Panc1 (cell line): ENCODE measurements around the gene URAD. TPM values are rescaled to one million over a fixed set of nuclear protein-coding genes. Genes with fewer than 3 reads are reported as not detected.

Experiments used
- ATAC-seq: fragments of 200-7000 bp; cut with Tn5 transposase; 2 replicates; pipeline ENCODE4 v1.9.1; 2020; ENCODE audit warnings: mild to moderate bottlenecking, moderate library complexity
- BruUV-seq: library from RNA; stranded (reverse); fragments of 400-500 nt; replicated peaks from 2 replicates; lab custom pipeline; 2021; lab: Mats Ljungman, UMichigan
- CTCF ChIA-PET: fragments of 300-600 bp; sonication (Branson Sonifier 250); formaldehyde crosslinking; loops from one replicate; lab custom pipeline; 2022; ENCODE audit warnings: antibody characterized with exemption; lab: Charles Lee
- POLR2A ChIA-PET: fragments of 300-600 bp; sonication (Branson Sonifier 250); formaldehyde crosslinking; loops from one replicate; lab custom pipeline; 2022; ENCODE audit warnings: antibody characterized with exemption; lab: Charles Lee
- DNase-seq: peaks from one replicate; pipeline ENCODE4 v3.0.0-alpha.2; 2010; ENCODE audit warnings: low read depth, low spot score
- H3K27ac ChIP-seq: 2 replicates; pipeline ENCODE4 v1.5.1; 2011; ENCODE audit warnings: mild to moderate bottlenecking, low read length, inconsistent platforms
- H3K27me3 ChIP-seq: fragments of 200-500 bp; sonication (Bioruptor generic); 2 replicates; pipeline ENCODE4 v1.6.0; 2014; ENCODE audit warnings: low read length, inconsistent platforms; ENCODE audit not compliant: control insufficient read depth, insufficient read depth
- H3K36me3 ChIP-seq: fragments of 200-500 bp; sonication (Bioruptor generic); 2 replicates; pipeline ENCODE4 v1.5.1; 2014; ENCODE audit warnings: inconsistent platforms, mild to moderate bottlenecking, low read length, moderate library complexity; ENCODE audit not compliant: control insufficient read depth, insufficient read depth
- H3K4me1 ChIP-seq: 2 replicates; pipeline ENCODE4 v1.5.1; 2011; ENCODE audit warnings: inconsistent platforms, mild to moderate bottlenecking, low read length, moderate library complexity; ENCODE audit not compliant: control insufficient read depth, insufficient read depth
- H3K4me3 ChIP-seq, 2 experiments: 2 replicates each; pipeline ENCODE4 v1.5.1; 2011 to 2012; ENCODE audit warnings: low read depth in 2 of 2, low read length in 2 of 2, mild to moderate bottlenecking in 2 of 2, inconsistent platforms in 1 of 2, moderate library complexity in 1 of 2
- H3K9me3 ChIP-seq: fragments of 200-500 bp; sonication (Bioruptor generic); 2 replicates; pipeline ENCODE4 v1.5.1; 2014; ENCODE audit warnings: low read depth, mild to moderate bottlenecking, inconsistent platforms, low read length, moderate library complexity; ENCODE audit not compliant: control insufficient read depth, insufficient read depth
- POLR2AphosphoS5 ChIP-seq: IDR thresholded peaks from 2 replicates; pipeline ENCODE4 v1.6.1; 2012; ENCODE audit warnings: mild to moderate bottlenecking, low read depth, low read length, moderate library complexity
- SIN3A ChIP-seq: IDR thresholded peaks from 2 replicates; pipeline ENCODE4 v1.6.1; 2012; ENCODE audit warnings: low read depth, mild to moderate bottlenecking, low read length, moderate library complexity, borderline replicate concordance; ENCODE audit not compliant: insufficient read depth
- TCF7L2 ChIP-seq: IDR thresholded peaks from 2 replicates; pipeline ENCODE4 v1.6.1; 2011; ENCODE audit warnings: mild to moderate bottlenecking, low read depth, low read length, inconsistent platforms
- in situ Hi-C: cut with HindIII; loops from 2 replicates; pipeline ENCODE4 v1.10.0; 2016; ENCODE audit warnings: low sequenced_read_pairs, low pct_unique_long_range_greater_than_20kb
- intact Hi-C: fragments of 100-400 bp; cut with micrococcal nuclease; formaldehyde crosslinking; loops from one replicate; pipeline ENCODE4 v1.10.0; 2022; ENCODE audit not compliant: unreplicated experiment
- total RNA-seq: library from RNA; stranded (reverse); gene quantifications from one replicate; pipeline ENCODE4 v1.2.1, GENCODE V29; 2021; ENCODE audit not compliant: unreplicated experiment
- TF ChIP-seq, protein P1 (sequence below), 2 experiments: IDR thresholded peaks; 2 replicates each; pipeline ENCODE4 v1.6.1; 2011 to 2012; ENCODE audit warnings: low read depth in 2 of 2, control low read depth in 1 of 2, low read length in 1 of 2, mild to moderate bottlenecking in 1 of 2, moderate library complexity in 1 of 2; ENCODE audit not compliant: insufficient read depth in 1 of 2
- TF ChIP-seq, protein P2 (sequence below): fragments of 450-650 bp; IDR thresholded peaks from 2 replicates; pipeline ENCODE4 v1.5.1; 2017; ENCODE audit warnings: mild to moderate bottlenecking

The URAD gene
- total RNA-seq, 1 experiment from 2014 or later: not detected

DNA sequence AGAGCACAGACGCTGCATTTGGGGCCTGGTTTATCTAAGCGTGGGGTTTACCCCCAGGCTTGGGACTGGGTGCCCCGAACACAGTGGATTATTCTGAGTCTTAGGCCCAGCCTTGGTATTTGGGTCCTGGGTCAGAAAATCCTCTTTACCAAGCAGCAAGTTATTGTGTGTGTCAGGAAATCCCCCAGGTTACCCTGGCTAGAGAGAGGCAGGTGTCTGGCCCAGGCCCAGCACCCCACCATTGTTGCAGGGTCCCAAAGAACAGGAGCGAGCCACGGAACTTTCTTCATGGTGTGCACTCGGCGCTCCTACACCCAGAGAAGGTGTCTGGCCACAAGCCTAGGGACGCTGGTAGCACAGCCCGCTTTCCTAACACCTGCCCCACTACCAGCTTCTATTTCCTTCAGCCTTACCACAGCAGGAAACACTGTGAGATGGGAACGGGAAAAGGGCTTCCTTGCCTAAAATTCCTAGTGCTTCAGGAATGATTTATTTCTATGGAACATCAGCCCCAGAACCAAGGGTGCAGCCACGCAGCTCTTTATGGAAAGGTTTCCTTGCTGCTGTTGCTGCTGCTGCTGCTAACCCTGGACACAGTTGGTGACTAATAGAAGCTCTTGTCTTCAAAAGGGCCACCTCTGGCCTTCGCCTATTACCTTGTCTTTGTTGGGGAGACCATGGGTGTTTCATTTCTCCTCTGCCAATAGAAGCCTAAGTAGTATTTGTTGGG, 12.0 kb downstream of the URAD start:
- ChIA-PET POLR2A (interaction anchor here (0.6 to 0.7 kb wide), 2 partner anchors 19 to 1009 kb away, joined by 3 read pairs; no protein-coding TSS in a partner anchor), CTCF (interaction anchor here (0.5 to 0.6 kb wide), 2 partner anchors 9 to 10 kb away, joined by 3 to 4 read pairs; no protein-coding TSS in a partner anchor)
- Histone ChIP-seq H3K4me1 (no peaks in the 10 kb centered on the region), H3K4me3 (no peak overlapping the region), H3K27ac (no peak overlapping the region), H3K27me3 (no peaks in the 10 kb centered on the region), H3K36me3 (no peaks in the 10 kb centered on the region), H3K9me3 (no peaks in the 10 kb centered on the region)
- TF ChIP-seq, protein P1, sequence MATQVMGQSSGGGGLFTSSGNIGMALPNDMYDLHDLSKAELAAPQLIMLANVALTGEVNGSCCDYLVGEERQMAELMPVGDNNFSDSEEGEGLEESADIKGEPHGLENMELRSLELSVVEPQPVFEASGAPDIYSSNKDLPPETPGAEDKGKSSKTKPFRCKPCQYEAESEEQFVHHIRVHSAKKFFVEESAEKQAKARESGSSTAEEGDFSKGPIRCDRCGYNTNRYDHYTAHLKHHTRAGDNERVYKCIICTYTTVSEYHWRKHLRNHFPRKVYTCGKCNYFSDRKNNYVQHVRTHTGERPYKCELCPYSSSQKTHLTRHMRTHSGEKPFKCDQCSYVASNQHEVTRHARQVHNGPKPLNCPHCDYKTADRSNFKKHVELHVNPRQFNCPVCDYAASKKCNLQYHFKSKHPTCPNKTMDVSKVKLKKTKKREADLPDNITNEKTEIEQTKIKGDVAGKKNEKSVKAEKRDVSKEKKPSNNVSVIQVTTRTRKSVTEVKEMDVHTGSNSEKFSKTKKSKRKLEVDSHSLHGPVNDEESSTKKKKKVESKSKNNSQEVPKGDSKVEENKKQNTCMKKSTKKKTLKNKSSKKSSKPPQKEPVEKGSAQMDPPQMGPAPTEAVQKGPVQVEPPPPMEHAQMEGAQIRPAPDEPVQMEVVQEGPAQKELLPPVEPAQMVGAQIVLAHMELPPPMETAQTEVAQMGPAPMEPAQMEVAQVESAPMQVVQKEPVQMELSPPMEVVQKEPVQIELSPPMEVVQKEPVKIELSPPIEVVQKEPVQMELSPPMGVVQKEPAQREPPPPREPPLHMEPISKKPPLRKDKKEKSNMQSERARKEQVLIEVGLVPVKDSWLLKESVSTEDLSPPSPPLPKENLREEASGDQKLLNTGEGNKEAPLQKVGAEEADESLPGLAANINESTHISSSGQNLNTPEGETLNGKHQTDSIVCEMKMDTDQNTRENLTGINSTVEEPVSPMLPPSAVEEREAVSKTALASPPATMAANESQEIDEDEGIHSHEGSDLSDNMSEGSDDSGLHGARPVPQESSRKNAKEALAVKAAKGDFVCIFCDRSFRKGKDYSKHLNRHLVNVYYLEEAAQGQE (IDR thresholded peaks at IDR 0.05; ENCODE audit: insufficient read depth in 1 of 2, low read depth in 2 of 2, low read length in 1 of 2): no peak
- TF ChIP-seq TCF7L2: no peak
- no peak for TF ChIP-seq SIN3A
- no peak for TF ChIP-seq POLR2AphosphoS5
- TF ChIP-seq, protein P2, sequence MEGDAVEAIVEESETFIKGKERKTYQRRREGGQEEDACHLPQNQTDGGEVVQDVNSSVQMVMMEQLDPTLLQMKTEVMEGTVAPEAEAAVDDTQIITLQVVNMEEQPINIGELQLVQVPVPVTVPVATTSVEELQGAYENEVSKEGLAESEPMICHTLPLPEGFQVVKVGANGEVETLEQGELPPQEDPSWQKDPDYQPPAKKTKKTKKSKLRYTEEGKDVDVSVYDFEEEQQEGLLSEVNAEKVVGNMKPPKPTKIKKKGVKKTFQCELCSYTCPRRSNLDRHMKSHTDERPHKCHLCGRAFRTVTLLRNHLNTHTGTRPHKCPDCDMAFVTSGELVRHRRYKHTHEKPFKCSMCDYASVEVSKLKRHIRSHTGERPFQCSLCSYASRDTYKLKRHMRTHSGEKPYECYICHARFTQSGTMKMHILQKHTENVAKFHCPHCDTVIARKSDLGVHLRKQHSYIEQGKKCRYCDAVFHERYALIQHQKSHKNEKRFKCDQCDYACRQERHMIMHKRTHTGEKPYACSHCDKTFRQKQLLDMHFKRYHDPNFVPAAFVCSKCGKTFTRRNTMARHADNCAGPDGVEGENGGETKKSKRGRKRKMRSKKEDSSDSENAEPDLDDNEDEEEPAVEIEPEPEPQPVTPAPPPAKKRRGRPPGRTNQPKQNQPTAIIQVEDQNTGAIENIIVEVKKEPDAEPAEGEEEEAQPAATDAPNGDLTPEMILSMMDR: no peak
- ATAC-seq: no peak
- intact Hi-C loops (no loop called here), in situ Hi-C loops (no loop called here)
- DNase-seq: no peak
- BruUV-seq: no TSS peak

DNA sequence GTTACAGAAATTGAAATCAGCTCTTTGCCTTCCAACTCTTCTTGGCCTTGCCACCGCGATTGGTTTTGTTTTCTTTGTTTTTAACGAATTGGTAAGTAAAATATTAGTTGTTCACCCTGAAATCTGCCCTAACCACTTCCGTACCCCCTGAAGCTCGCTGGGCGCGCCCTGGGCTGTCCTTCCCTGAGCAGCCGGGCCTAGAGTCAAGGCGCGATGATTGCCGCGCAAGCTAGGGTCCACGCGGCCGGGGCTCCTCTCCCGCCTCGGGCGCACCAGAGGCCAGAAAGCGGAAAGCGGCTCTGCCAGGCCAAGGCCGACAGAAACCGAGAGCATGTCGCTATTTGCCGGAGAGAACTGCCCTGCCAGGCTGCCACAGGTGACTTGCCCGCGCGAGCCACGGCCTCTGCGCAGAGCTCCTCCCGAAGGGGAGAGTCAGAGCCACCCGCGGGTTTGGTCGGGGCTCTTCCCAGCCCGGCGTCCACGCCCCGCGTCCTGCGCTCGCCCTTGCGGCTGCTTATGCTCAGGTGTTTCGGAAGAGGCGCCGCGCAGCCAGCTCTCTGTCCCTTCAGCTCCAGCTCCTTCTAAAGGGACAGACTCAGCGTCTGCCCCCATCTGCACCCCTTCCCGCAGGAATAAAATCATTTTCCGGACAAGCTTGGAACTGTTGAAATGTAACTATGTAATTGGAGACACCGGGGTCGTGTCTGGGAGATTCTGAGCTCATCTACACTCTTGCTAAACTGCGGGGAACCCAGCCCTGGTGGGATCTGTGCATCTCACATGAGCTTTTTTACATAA, 12.7 kb downstream of the URAD start:
- no TSS peak for BruUV-seq
- DNase-seq: no peak
- H3K4me1 ChIP-seq: no peaks in the 10 kb centered on the region
- H3K27me3 ChIP-seq: no peaks in the 10 kb centered on the region
- in situ Hi-C loops (no loop called here), intact Hi-C loops (no loop called here)
- ATAC-seq: no peak
- H3K9me3 ChIP-seq: no peaks in the 10 kb centered on the region
- TF ChIP-seq POLR2AphosphoS5: no peak
- TF ChIP-seq SIN3A: no peak
- TF ChIP-seq, protein P1 (IDR thresholded peaks at IDR 0.05; ENCODE audit: insufficient read depth in 1 of 2, low read depth in 2 of 2, low read length in 1 of 2): no peak
- TF ChIP-seq, protein P2: no peak
- ChIA-PET POLR2A (interaction anchor here (0.5 to 0.6 kb wide), 2 partner anchors 408 to 1008 kb away, joined by 3 read pairs; no protein-coding TSS in a partner anchor), CTCF (no interaction called here)
- H3K36me3 ChIP-seq: no peaks in the 10 kb centered on the region
- no peak overlapping the region for H3K27ac ChIP-seq
- H3K4me3 ChIP-seq: no peak overlapping the region
